ENCODE results near the gene KRT25.

KRT25 gene

GRCh38 chr17:40755231-40755630, at the start of gene KRT25:
TSS of gene KRT25 (minus strand) at chr17:40755331. CDS start at chr17:40755271, 60 bp downstream.
- DNase-seq, result no peak

- peak; percentile 86 for DNase-seq
These were observed 48.5 kb upstream of the KRT25 start for GRCh38 chr17:40803617-40804082.

GRCh38 chr17:40801157-40801556, 46.0 kb upstream of the KRT25 start:
- no peak for DNase-seq

GRCh38 chr17:40800381-40800780, 45.2 kb upstream of the KRT25 start:
- DNase-seq, result no peak

- no peak for DNase-seq
These were observed 44.7 kb upstream of the KRT25 start, which contains the start of gene KRT28 for GRCh38 chr17:40799859-40800258. TSS of gene KRT28 (minus strand) at chr17:40799959. CDS start at chr17:40799893, 66 bp downstream.

GRCh38 chr17:40796846-40797245, 41.7 kb upstream of the KRT25 start:
- no peak for DNase-seq

- DNase-seq, result no peak
These were observed 40.0 kb upstream of the KRT25 start for GRCh38 chr17:40795019-40795667.

- no peak for DNase-seq
These were observed 39.3 kb upstream of the KRT25 start for GRCh38 chr17:40794466-40794865.

- no peak for DNase-seq
These were observed 38.7 kb upstream of the KRT25 start for GRCh38 chr17:40793832-40794231.

- no peak for DNase-seq
These were observed 36.8 kb upstream of the KRT25 start for GRCh38 chr17:40791787-40792436.

GRCh38 chr17:40791111-40791510, 36.0 kb upstream of the KRT25 start:
- DNase-seq, result no peak

GRCh38 chr17:40782450-40782849, 27.3 kb upstream of the KRT25 start, which contains the start of gene KRT27:
TSS of gene KRT27 (minus strand) at chr17:40782550. CDS start at chr17:40782493, 57 bp downstream.
- no peak for DNase-seq

- no peak for DNase-seq
These were observed 24.2 kb upstream of the KRT25 start for GRCh38 chr17:40779181-40779909.

- DNase-seq, result no peak
These were observed 23.3 kb upstream of the KRT25 start for GRCh38 chr17:40778461-40778860.

- DNase-seq, result no peak
These were observed 22.8 kb upstream of the KRT25 start for GRCh38 chr17:40777971-40778370.

- DNase-seq, result peak; percentile 54
These were observed 22.3 kb upstream of the KRT25 start for GRCh38 chr17:40777459-40777858.

- no peak for DNase-seq
These were observed 20.8 kb upstream of the KRT25 start for GRCh38 chr17:40775945-40776344.

- no peak for DNase-seq
These were observed 17.0 kb upstream of the KRT25 start, which contains the start of gene KRT26 for GRCh38 chr17:40772101-40772500. TSS of gene KRT26 (minus strand) at chr17:40772201. CDS start at chr17:40772113, 88 bp downstream.

GRCh38 chr17:40765657-40766056, 10.5 kb upstream of the KRT25 start:
- DNase-seq, result no peak

GRCh38 chr17:40763752-40764151, 8.6 kb upstream of the KRT25 start:
- DNase-seq, result no peak

GRCh38 chr17:40760105-40761016, 5.2 kb upstream of the KRT25 start:
- DNase-seq, result no peak

GRCh38 chr17:40753804-40754203, 1.3 kb downstream of the KRT25 start:
- no peak for DNase-seq
